Esophagus squamous epithelium (tissue), 5 donors: ENCODE data around the gene CXCL14. TPM values are rescaled to one million over a fixed set of nuclear protein-coding genes. Genes with fewer than 3 reads are reported as not detected.

Source experiments
- DNase-seq: peaks from one replicate; lab custom pipeline; 2025; lab: John Stamatoyannopoulos, UW
- H3K27ac ChIP-seq, 4 donors: fragments of 200-600 bp; sonication (generic); one replicate each; pipeline ENCODE4 v1.5.1; 2016 to 2019; ENCODE audit warnings: mild to moderate bottlenecking in 1 of 4
- H3K27me3 ChIP-seq, 4 donors: fragments of 200-600 bp; sonication (generic); 1 replicate in 3 of 4; 2 replicates in 1 of 4; pipeline versions ENCODE4 v1.5.1 to v1.6.0; 2017 to 2021; ENCODE audit warnings: antibody characterized with exemption in 1 of 4
- H3K36me3 ChIP-seq, 3 donors: fragments of 200-600 bp; sonication (generic); one replicate each; pipeline ENCODE4 v1.5.1; 2016 to 2019
- H3K4me1 ChIP-seq, 3 donors: fragments of 200-600 bp; sonication (generic); one replicate each; pipeline ENCODE4 v1.5.1; 2017 to 2019
- H3K4me3 ChIP-seq, 4 donors: fragments of 200-600 bp; sonication (generic); 1 replicate in 3 of 4; 2 replicates in 1 of 4; pipeline ENCODE4 v1.5.1; 2016 to 2019; ENCODE audit warnings: mild to moderate bottlenecking in 2 of 4, moderate library complexity in 1 of 4
- H3K9me3 ChIP-seq, 3 donors: fragments of 200-600 bp; sonication (generic); one replicate each; pipeline ENCODE4 v1.5.1; 2016 to 2019
- CTCF ChIP-seq, 6 experiments: fragments of 450-650 bp in 4 of 6; fragments of 200-600 bp in 2 of 6; sonication (generic) in 2 of 6; IDR thresholded peaks; one replicate each; pipeline ENCODE4 v1.5.1; 2016 to 2019; ENCODE audit warnings: antibody characterized with exemption in 6 of 6, mild to moderate bottlenecking in 4 of 6, moderate library complexity in 4 of 6
- POLR2A ChIP-seq, 4 donors: fragments of 450-650 bp; IDR thresholded peaks; one replicate each; pipeline ENCODE4 v1.6.1; 2017; ENCODE audit warnings: antibody characterized with exemption in 4 of 4, mild to moderate bottlenecking in 4 of 4, moderate library complexity in 3 of 4
- WGBS, 2 donors: methylation state at CpG; one replicate each; pipeline ENCODE4 v1.1.5; 2018; 5-methylcytosine and 5-hydroxymethylcytosine counted together
- intact Hi-C: fragments of 100-400 bp; cut with DNase I; formaldehyde crosslinking; loops from one replicate; pipeline ENCODE4 v1.15.0; 2022
- total RNA-seq, 4 donors: library from RNA; depleted of rRNA; stranded (reverse); fragments of >200 nt; gene quantifications; one replicate each; pipeline ENCODE4 v1.1.0, GENCODE V29; 2016
- donor health status: DM: yes; HTN: yes; CAD: no.

Gene CXCL14
- total RNA-seq, 4 donors from 2014 or later = 23.1 to 160 (median 95.4) TPM

GRCh38 chr5:135592312-135593045 is 13.7 kb upstream of the CXCL14 start:
- peaks cover 0 to 11% (median 8%) of the 10 kb centered on the region in 3 donors for H3K4me1 ChIP-seq
- peaks cover 0 to 5% (median 0%) of the 10 kb centered on the region in 4 donors for H3K27me3 ChIP-seq
- no peak overlapping the region for H3K4me3 ChIP-seq
- no peak overlapping the region for H3K27ac ChIP-seq
- no peak for DNase-seq
- 56 to 70% methylated on average over 6 of the region's 6 CpGs for WGBS, 2 donors
- no peak for TF ChIP-seq CTCF (IDR thresholded peaks at IDR 0.05)
- no peak for TF ChIP-seq POLR2A (IDR thresholded peaks at IDR 0.05)
- intact Hi-C loops = no loop called here
- no peaks in the 10 kb centered on the region for H3K36me3 ChIP-seq
- no peaks in the 10 kb centered on the region for H3K9me3 ChIP-seq

- 61 to 67% methylated on average over 2 to 5 of the region's 5 CpGs for WGBS, 2 donors
- DNase-seq = no peak
- Histone ChIP-seq H3K4me3 (no peak overlapping the region), H3K9me3 (no peaks in the 10 kb centered on the region), H3K27ac (no peak overlapping the region), H3K4me1 (peaks cover 0 to 2% (median 1%) of the 10 kb centered on the region in 3 donors), H3K27me3 (peaks cover 0 to 7% (median 0%) of the 10 kb centered on the region in 4 donors), H3K36me3 (no peaks in the 10 kb centered on the region)
- TF ChIP-seq POLR2A (IDR thresholded peaks at IDR 0.05) = no peak
- no peak for TF ChIP-seq CTCF (IDR thresholded peaks at IDR 0.05)
- intact Hi-C loops = no loop called here
These were observed 12.5 kb upstream of the CXCL14 start for GRCh38 chr5:135591277-135591676.

- intact Hi-C loops = no loop called here
- no peak for DNase-seq
- no peak overlapping the region for H3K4me3 ChIP-seq
- H3K27me3 ChIP-seq = peaks cover 0 to 15% (median 0%) of the 10 kb centered on the region in 4 donors
- H3K27ac ChIP-seq = no peak overlapping the region
- no peaks in the 10 kb centered on the region for H3K4me1 ChIP-seq
- 67 to 87% methylated on average over 3 of the region's 3 CpGs for WGBS, 2 donors
- H3K36me3 ChIP-seq = no peaks in the 10 kb centered on the region
- TF ChIP-seq POLR2A (IDR thresholded peaks at IDR 0.05) = no peak
- H3K9me3 ChIP-seq = no peaks in the 10 kb centered on the region
These were observed 10.4 kb upstream of the CXCL14 start for GRCh38 chr5:135589152-135589551.

- H3K27me3 ChIP-seq = peaks cover 0 to 22% (median 0%) of the 10 kb centered on the region in 4 donors
- H3K9me3 ChIP-seq = no peaks in the 10 kb centered on the region
- intact Hi-C loops = no loop called here
- H3K36me3 ChIP-seq = no peaks in the 10 kb centered on the region
- H3K4me3 ChIP-seq = no peak overlapping the region
- TF ChIP-seq CTCF (IDR thresholded peaks at IDR 0.05) (no peak), POLR2A (IDR thresholded peaks at IDR 0.05) (no peak)
- H3K27ac ChIP-seq = no peak overlapping the region
- no peak for DNase-seq
- 65 to 87% methylated on average over 12 to 17 of the region's 17 CpGs for WGBS, 2 donors
- no peaks in the 10 kb centered on the region for H3K4me1 ChIP-seq
These were observed 9.2 kb upstream of the CXCL14 start for GRCh38 chr5:135587721-135588663.

GRCh38 chr5:135584918-135585317 is 6.1 kb upstream of the CXCL14 start:
- H3K4me3 ChIP-seq = no peak overlapping the region
- 92 to 94% methylated on average over 6 of the region's 6 CpGs for WGBS, 2 donors
- H3K27me3 ChIP-seq = peaks cover 0 to 48% (median 2%) of the 10 kb centered on the region in 4 donors
- DNase-seq = no peak
- no peak overlapping the region for H3K27ac ChIP-seq
- H3K36me3 ChIP-seq = no peaks in the 10 kb centered on the region
- intact Hi-C loops = no loop called here
- TF ChIP-seq POLR2A (IDR thresholded peaks at IDR 0.05) (no peak), CTCF (IDR thresholded peaks at IDR 0.05) (no peak)
- no peaks in the 10 kb centered on the region for H3K9me3 ChIP-seq
- no peaks in the 10 kb centered on the region for H3K4me1 ChIP-seq
